ENCODE results near the gene ADCYAP1R1. TPM values are rescaled to one million over a fixed set of nuclear protein-coding genes. Genes with fewer than 3 reads are reported as not detected.

Gene ADCYAP1R1
- total RNA-seq, 1 experiment from 2014 or later: 8.9 TPM

DNA sequence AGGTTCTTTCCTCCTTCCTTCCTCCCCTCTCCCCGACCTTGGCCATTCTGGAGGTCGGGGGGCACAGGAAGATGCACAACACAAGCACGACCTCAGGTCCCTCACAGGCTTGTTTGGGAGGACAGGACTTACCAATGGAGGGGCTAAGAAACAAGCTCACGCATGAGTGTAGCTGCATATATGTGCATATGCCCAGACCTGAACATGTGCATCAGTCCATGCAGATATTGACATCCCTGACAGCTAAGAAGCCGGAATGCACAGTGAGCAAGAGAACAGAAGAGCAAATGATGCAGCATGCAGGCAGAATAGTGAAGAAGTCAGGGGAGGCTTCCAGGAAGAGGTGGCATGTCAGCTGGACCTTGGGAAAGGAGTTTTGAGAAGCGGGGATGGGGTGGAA is 28.7 kb downstream of the ADCYAP1R1 start:
- H4K5ac ChIP-seq (ENCODE audit: insufficient read length, low read depth, low read length): no peak overlapping the region
- Mint-ChIP-seq H3K4me3 (no peak overlapping the region), H3K9me3 (no peaks in the 10 kb centered on the region), H3K4me1 (peaks cover 9% of the 10 kb centered on the region in 2 experiments), H3K27ac (no peak overlapping the region), H3K36me3 (ENCODE audit: insufficient read depth in 1 of 3, low read depth in 3 of 3) (peaks cover 0 to 5% (median 2%) of the 10 kb centered on the region in 3 experiments; a peak in 4 of 7 replicates), H3K27me3 (ENCODE audit: low read depth) (peaks cover 5% of the 10 kb centered on the region)
- no peaks in the 10 kb centered on the region for H4K20me1 ChIP-seq (ENCODE audit: control insufficient read depth, insufficient read depth, insufficient read length)
- no peaks in the 10 kb centered on the region for H3K79me1 ChIP-seq (ENCODE audit: insufficient read depth, low read depth, low read length, poor library complexity, severe bottlenecking)
- no CpG with 5 or more reads among the region's 6 CpGs for WGBS (ENCODE audit: extremely low coverage, insufficient read length, low lambda C conversion rate)
- no peak overlapping the region for H3K18ac ChIP-seq (ENCODE audit: insufficient read length, low read depth, low read length)
- H4K8ac ChIP-seq (replicated peaks; ENCODE audit: insufficient read length, low read depth, low read length): no peak overlapping the region
- no peak overlapping the region for H2AK5ac ChIP-seq (ENCODE audit: insufficient read length, low read length)
- no peak overlapping the region for H2BK120ac ChIP-seq (ENCODE audit: low read depth, low read length, poor library complexity, severe bottlenecking)
- H2BK20ac ChIP-seq (ENCODE audit: low read depth, low read length, poor library complexity, severe bottlenecking): no peak overlapping the region
- no peak overlapping the region for H3K56ac ChIP-seq (ENCODE audit: insufficient read length, low read depth, low read length)
- no peaks in the 10 kb centered on the region for H3K4me1 ChIP-seq (ENCODE audit: insufficient read depth, low read length)
- no peak for TF ChIP-seq CTCF (conservative IDR thresholded peaks at IDR 0.05)
- no peaks in the 10 kb centered on the region for H3K9me3 ChIP-seq (ENCODE audit: control insufficient read depth, low read depth, low read length)
- H3K9ac ChIP-seq (ENCODE audit: extremely low read depth, insufficient read length, low read length): no peak overlapping the region
- H3K14ac ChIP-seq (ENCODE audit: insufficient read depth, low read length): no peak overlapping the region
- H2BK5ac ChIP-seq (ENCODE audit: insufficient read length, low read length): no peak overlapping the region
- no peak overlapping the region for H3T11ph ChIP-seq (ENCODE audit: low read length)
- no peak overlapping the region for H2BK15ac ChIP-seq (ENCODE audit: low read depth, low read length)
- no peaks in the 10 kb centered on the region for H3K79me2 ChIP-seq (ENCODE audit: insufficient read depth, low read length)
- no peaks in the 10 kb centered on the region for H3K23me2 ChIP-seq (ENCODE audit: insufficient read length, low read depth, low read length, poor library complexity, severe bottlenecking)
- no peak overlapping the region for H2AFZ ChIP-seq (ENCODE audit: low read length)
- H3K27me3 ChIP-seq (ENCODE audit: insufficient read depth, low read length): no peaks in the 10 kb centered on the region
- H4K91ac ChIP-seq (ENCODE audit: insufficient read length, low read depth, low read length): no peak overlapping the region
- no peak overlapping the region for H2BK12ac ChIP-seq (ENCODE audit: insufficient read length, low read depth, low read length)
- DNase-seq: no peak
- H3K27ac ChIP-seq (ENCODE audit: insufficient read length, low read depth, low read length): no peak overlapping the region
- no peak overlapping the region for H3K4me2 ChIP-seq (ENCODE audit: insufficient read depth, insufficient read length, low read length)
- no peak overlapping the region for H3K23ac ChIP-seq (ENCODE audit: insufficient read length, low read depth, low read length)
- no peak overlapping the region for H3K4ac ChIP-seq (ENCODE audit: low read depth, low read length)
